ENCODE data around the gene LARP6. TPM values are rescaled to one million over a fixed set of nuclear protein-coding genes. Genes with fewer than 3 reads are reported as not detected.

Gene LARP6
- total and polyA plus RNA-seq, 2 experiments from 2014 or later, result 20.0 to 22.4 TPM

GRCh38 chr15:70837476-70837875, 16.5 kb downstream of the LARP6 start:
- Mint-ChIP-seq H3K27ac (no peak overlapping the region), H3K9me3 (no peaks in the 10 kb centered on the region), H3K36me3 (ENCODE audit: low read depth) (peaks cover 40% of the 10 kb centered on the region), H3K4me3 (no peak overlapping the region), H3K4me1 (peaks cover 10% of the 10 kb centered on the region), H3K27me3 (ENCODE audit: insufficient read depth, low read depth, poor library complexity) (peaks cover 2% of the 10 kb centered on the region)
- H3K4me3 ChIP-seq, result no peak overlapping the region
- no peaks in the 10 kb centered on the region for H3K79me2 ChIP-seq (replicated peaks; ENCODE audit: insufficient read depth)
- H3K27ac ChIP-seq (ENCODE audit: low read depth), result no peak overlapping the region
- H3K27me3 ChIP-seq (ENCODE audit: insufficient read depth), result no peaks in the 10 kb centered on the region
- no peak overlapping the region for H2AFZ ChIP-seq
- H3K36me3 ChIP-seq (ENCODE audit: insufficient read depth), result no peaks in the 10 kb centered on the region
- peaks cover 4% of the 10 kb centered on the region for H3K4me1 ChIP-seq (ENCODE audit: insufficient read depth)
- DNase-seq (ENCODE audit: low spot score), result no peak
- no peak for TF ChIP-seq STAT1 (IDR thresholded peaks at IDR 0.05; ENCODE audit: unreplicated experiment)
- no peak for TF ChIP-seq ETS1 (IDR thresholded peaks at IDR 0.05)
- no peak for TF ChIP-seq CTCF (conservative IDR thresholded peaks at IDR 0.05; ENCODE audit: low read depth in 2 of 2)
- no peak for TF ChIP-seq EZH2phosphoT487 (IDR thresholded peaks at IDR 0.05; ENCODE audit: unreplicated experiment)
- no peak for TF ChIP-seq EZH2 (IDR thresholded peaks at IDR 0.05; ENCODE audit: low read depth, unreplicated experiment)
- TF ChIP-seq ZNF462 (CRISPR knock-in tag; IDR thresholded peaks at IDR 0.05), result no peak
- no peak for TF ChIP-seq POLR2AphosphoS5 (IDR thresholded peaks at IDR 0.05; ENCODE audit: low read depth)
- no peak overlapping the region for H3K4me2 ChIP-seq
- H4K20me1 ChIP-seq (replicated peaks; ENCODE audit: insufficient read depth), result no peaks in the 10 kb centered on the region
- ATAC-seq, result no peak
- H3K9me2 ChIP-seq (ENCODE audit: insufficient read depth), result peaks cover 5% of the 10 kb centered on the region; the same call in 1 of the 2 replicates
- no peaks in the 10 kb centered on the region for H3F3A ChIP-seq (replicated peaks; ENCODE audit: low read depth)

Data from GM23338 (cell line).